ENCODE data around the gene CDK19. TPM values are rescaled to one million over a fixed set of nuclear protein-coding genes. Genes with fewer than 3 reads are reported as not detected.

Gene CDK19
- total and polyA plus RNA-seq, 10 of the 15 experiments (the other 5 are each of a cell fraction or from before 2014, with no cell fraction given) = 4.6 to 21.4 (median 12.4) TPM

GRCh38 chr6:110712238-110712637 lies 103.0 kb downstream of the CDK19 start:
- no peak for TF ChIP-seq HSF1 (IDR thresholded peaks at IDR 0.05; ENCODE audit: low read depth, low read length)
- TF ChIP-seq SMAD5 (IDR thresholded peaks at IDR 0.05; ENCODE audit: low read depth) = no peak
- TF ChIP-seq GABPA (IDR thresholded peaks at IDR 0.05; ENCODE audit: low read depth) = no peak
- TF ChIP-seq ZNF24 (IDR thresholded peaks at IDR 0.05) = no peak
- no peak for TF ChIP-seq POU2F2 (IDR thresholded peaks at IDR 0.05; ENCODE audit: borderline replicate concordance, low read depth, low read length)
- FAIRE-seq (no peak), ATAC-seq (no peak), DNase-seq (ENCODE audit: low read depth, low spot score) (no peak)
- no peak overlapping the region for H3K4me2 ChIP-seq (ENCODE audit: control insufficient read depth, insufficient read depth)
- no peaks in the 10 kb centered on the region for H4K20me1 ChIP-seq (ENCODE audit: control insufficient read depth, insufficient read depth)
- ChIA-PET POLR2A (no interaction called here), CTCF (interaction anchor here (1.4 kb wide), 1 partner anchor 31 kb away, joined by 3 read pairs; no protein-coding TSS in a partner anchor), SMC1A (ENCODE audit: uncharacterized antibody, unreplicated experiment) (no interaction called here), RAD21 (ENCODE audit: unreplicated experiment) (no interaction called here)
- WGBS (ENCODE audit: insufficient coverage, insufficient replicate concordance, low lambda C conversion rate, missing lambda C conversion rate) = 97% methylated on average over 3 of the region's 3 CpGs
- no peak overlapping the region for H3K27ac ChIP-seq (ENCODE audit: control insufficient read depth, insufficient read depth)
- intact Hi-C loops (cut with micrococcal nuclease; ENCODE audit: unreplicated experiment) (no loop called here), in situ Hi-C loops (cut with MboI) (no loop called here)
- no peaks in the 10 kb centered on the region for H3K9me3 ChIP-seq (replicated peaks; ENCODE audit: control insufficient read depth, insufficient read depth, low read length)
- no peak overlapping the region for H3K4me3 ChIP-seq
- no peak overlapping the region for H2AFZ ChIP-seq (ENCODE audit: control insufficient read depth, low read depth, low read length)
- H3K9ac ChIP-seq (ENCODE audit: control insufficient read depth, insufficient read depth, low read length) = no peak overlapping the region
- H3K79me2 ChIP-seq (ENCODE audit: control insufficient read depth, insufficient read depth, low read length) = no peaks in the 10 kb centered on the region
- 0 out of 2 replicates have a peak, but pooled peaks cover 3% of the 10 kb centered on the region for H3K4me1 ChIP-seq (ENCODE audit: control insufficient read depth, insufficient read depth, low read length)
- H3K27me3 ChIP-seq (replicated peaks in 1 of 2; ENCODE audit: control insufficient read depth in 2 of 2, insufficient read depth in 2 of 2, low read length in 1 of 2) = no peaks in the 10 kb centered on the region
- H3K36me3 ChIP-seq (ENCODE audit: control insufficient read depth in 2 of 2, insufficient read depth in 2 of 2, low read length in 1 of 2) = no peaks in the 10 kb centered on the region
- no TSS peak for BruUV-seq (replicated peaks)

GRCh38 chr6:110710115-110710514 lies 105.2 kb downstream of the CDK19 start:
- H3K27ac ChIP-seq (ENCODE audit: control insufficient read depth, insufficient read depth) = no peak overlapping the region
- H3K4me3 ChIP-seq = no peak overlapping the region
- H3K4me2 ChIP-seq (ENCODE audit: control insufficient read depth, insufficient read depth) = no peak overlapping the region
- no peak overlapping the region for H2AFZ ChIP-seq (ENCODE audit: control insufficient read depth, low read depth, low read length)
- BruUV-seq (replicated peaks) = no TSS peak
- no peaks in the 10 kb centered on the region for H3K9me3 ChIP-seq (replicated peaks; ENCODE audit: control insufficient read depth, insufficient read depth, low read length)
- H4K20me1 ChIP-seq (ENCODE audit: control insufficient read depth, insufficient read depth) = no peaks in the 10 kb centered on the region
- H3K4me1 ChIP-seq (ENCODE audit: control insufficient read depth, insufficient read depth, low read length) = peaks cover 8% of the 10 kb centered on the region
- WGBS (ENCODE audit: insufficient coverage, insufficient replicate concordance, low lambda C conversion rate, missing lambda C conversion rate) = 87% methylated on average over 3 of the region's 3 CpGs
- RAD21 ChIA-PET (ENCODE audit: unreplicated experiment) = no interaction called here
- FAIRE-seq = no peak
- no peaks in the 10 kb centered on the region for H3K36me3 ChIP-seq (ENCODE audit: control insufficient read depth in 2 of 2, insufficient read depth in 2 of 2, low read length in 1 of 2)
- SMC1A ChIA-PET (ENCODE audit: uncharacterized antibody, unreplicated experiment) = interaction anchor here (1.2 kb wide), 1 partner anchor 104 kb away, joined by 3 read pairs; no protein-coding TSS in a partner anchor
- no peak overlapping the region for H3K9ac ChIP-seq (ENCODE audit: control insufficient read depth, insufficient read depth, low read length)
- in situ Hi-C loops (cut with MboI) (no loop called here), intact Hi-C loops (cut with micrococcal nuclease; ENCODE audit: unreplicated experiment) (no loop called here)
- CTCF ChIA-PET = no interaction called here
- H3K27me3 ChIP-seq (replicated peaks in 1 of 2; ENCODE audit: control insufficient read depth in 2 of 2, insufficient read depth in 2 of 2, low read length in 1 of 2) = no peaks in the 10 kb centered on the region
- POLR2A ChIA-PET = no interaction called here
- no peak for DNase-seq (ENCODE audit: low read depth, low spot score)
- no peak for ATAC-seq
- no peaks in the 10 kb centered on the region for H3K79me2 ChIP-seq (ENCODE audit: control insufficient read depth, insufficient read depth, low read length)
- TF ChIP-seq SMARCA5 (IDR thresholded peaks at IDR 0.05) (no peak), CEBPZ (IDR thresholded peaks at IDR 0.05; ENCODE audit: low read depth, low read length) (no peak), SIN3A (IDR thresholded peaks at IDR 0.05; ENCODE audit: low read depth, low read length) (no peak), IRF4 (IDR thresholded peaks at IDR 0.05; ENCODE audit: low read depth, low read length) (no peak), SMC3 (IDR thresholded peaks at IDR 0.05; ENCODE audit: borderline replicate concordance, low read length) (no peak), BCLAF1 (IDR thresholded peaks at IDR 0.05) (no peak), RUNX3 (IDR thresholded peaks at IDR 0.05; ENCODE audit: low read length) (no peak)

Measured in GM12878 (cell line).